Mucosa of descending colon (tissue), 3 donors: ENCODE data around the gene CCDC170. TPM values are rescaled to one million over a fixed set of nuclear protein-coding genes. Genes with fewer than 3 reads are reported as not detected.

ENCODE experiments used
- ATAC-seq: fragments of 200-7000 bp; cut with Tn5 transposase; one replicate; pipeline ENCODE4 v1.9.1; 2020; ENCODE audit warnings: mild to moderate bottlenecking, moderate library complexity
- DNase-seq, 3 donors: peaks; one replicate each; pipeline ENCODE4 v3.0.0-alpha.2; 2020
- H3K36me3 ChIP-seq: fragments of 200-600 bp; one replicate; pipeline ENCODE4 v1.8.0; 2021; ENCODE audit warnings: low read depth, mild to moderate bottlenecking
- H3K4me1 ChIP-seq: fragments of 200-600 bp; one replicate; pipeline ENCODE4 v1.8.0; 2021; ENCODE audit warnings: low read depth, mild to moderate bottlenecking
- H3K4me3 ChIP-seq: fragments of 200-600 bp; one replicate; pipeline ENCODE4 v1.8.0; 2021; ENCODE audit warnings: mild to moderate bottlenecking
- H3K9me3 ChIP-seq: fragments of 200-600 bp; one replicate; pipeline ENCODE4 v1.8.0; 2021; ENCODE audit warnings: mild to moderate bottlenecking
- intact Hi-C, 2 donors: fragments of 100-400 bp; cut with DNase I in 1 of 2; cut with micrococcal nuclease in 1 of 2; formaldehyde crosslinking; loops; one replicate each; pipeline versions ENCODE4 v1.11.0 to v1.11.1; 2022; cut with DNase I, micrococcal nuclease
- total RNA-seq, 3 donors: library from RNA; stranded (reverse); fragmentation: NEBNext Ultra II Directional in 2 of 3; extraction: Animal tissue kit (Norgen Biotek cat#: 25700) in 2 of 3; gene quantifications; one replicate each; pipeline versions ENCODE4 v1.2.1 to v1.2.4, GENCODE V29; 2021 to 2023
- TF ChIP-seq, protein P1 (sequence below): fragments of 200-600 bp; IDR thresholded peaks from one replicate; pipeline ENCODE4 v1.8.0; 2022; ENCODE audit warnings: antibody characterized with exemption, mild to moderate bottlenecking
- donor health status: DM: no; HTN: no; CAD: no; lungs with moderate emphysema.
- donor health status: DM: no; HTN: no; CAD: no.
- donor health status: DM: no; HTN: yes; CAD: no.

CCDC170 gene
- total RNA-seq, 3 donors from 2014 or later = 0.87 to 2.7 (median 1.7) TPM

DNA sequence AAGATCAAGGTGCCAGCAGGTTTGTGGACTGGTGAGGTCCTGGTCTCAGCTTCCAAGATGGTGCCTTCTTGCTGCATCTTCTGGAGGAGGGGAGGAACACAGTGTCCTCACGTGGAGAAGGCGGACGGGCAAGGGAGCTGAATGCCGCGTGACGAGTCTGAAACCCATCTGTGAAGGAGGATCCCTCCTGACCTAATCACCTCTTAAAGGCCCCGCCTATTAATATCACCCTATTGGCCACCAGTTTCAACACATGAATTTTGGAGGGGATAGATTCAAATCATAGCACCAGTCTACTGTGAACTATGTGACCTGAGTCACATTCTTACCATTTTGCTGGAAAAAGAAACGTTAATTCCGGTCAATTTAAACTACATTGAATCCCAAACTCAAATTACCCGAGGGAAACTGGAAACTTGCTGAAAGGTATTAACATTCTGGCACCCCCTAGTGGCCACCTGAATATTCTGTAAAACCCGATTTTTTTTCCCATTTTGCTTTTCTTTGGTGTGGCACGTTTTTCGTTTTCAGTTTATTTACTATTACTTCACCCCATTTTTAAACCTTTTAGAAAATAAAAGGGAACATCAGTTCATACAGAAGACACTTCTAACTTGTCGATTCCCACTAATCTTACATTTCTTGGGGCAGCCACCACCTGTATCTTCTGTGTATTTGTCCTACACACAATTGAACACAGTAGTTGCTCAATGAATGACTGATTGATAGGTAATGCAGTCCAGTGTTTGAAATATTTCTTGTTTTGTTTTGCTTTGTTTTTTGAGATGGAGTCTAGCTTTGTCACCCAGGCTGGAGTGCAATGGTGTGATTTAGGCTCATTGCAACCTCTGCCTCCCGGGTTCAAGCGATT lies 17.9 kb upstream of the CCDC170 start:
- ATAC-seq = peak; percentile 38

DNA sequence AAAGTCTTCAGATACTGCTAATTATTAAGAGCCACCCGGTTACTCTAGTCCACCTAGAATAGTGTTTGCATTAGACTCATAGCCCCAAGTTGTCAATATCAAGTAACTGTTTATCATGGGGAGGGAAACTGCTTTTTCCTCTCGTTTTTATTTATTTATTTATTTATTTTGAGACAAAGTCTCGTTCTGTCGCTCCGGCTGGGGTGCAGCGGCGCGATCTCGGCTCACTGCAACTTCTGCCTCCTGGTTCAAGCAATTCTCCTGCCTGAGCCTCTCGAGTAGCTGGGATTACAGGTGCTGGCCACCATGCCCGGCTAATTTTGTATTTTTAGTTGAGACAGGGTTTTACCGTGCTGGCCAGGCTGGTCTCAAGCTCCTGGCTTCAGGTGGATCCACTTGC lies 16.1 kb upstream of the CCDC170 start:
- Histone ChIP-seq H3K4me1 (no peaks in the 10 kb centered on the region), H3K4me3 (no peak overlapping the region), H3K36me3 (no peaks in the 10 kb centered on the region), H3K9me3 (no peaks in the 10 kb centered on the region)
- TF ChIP-seq, protein P1, sequence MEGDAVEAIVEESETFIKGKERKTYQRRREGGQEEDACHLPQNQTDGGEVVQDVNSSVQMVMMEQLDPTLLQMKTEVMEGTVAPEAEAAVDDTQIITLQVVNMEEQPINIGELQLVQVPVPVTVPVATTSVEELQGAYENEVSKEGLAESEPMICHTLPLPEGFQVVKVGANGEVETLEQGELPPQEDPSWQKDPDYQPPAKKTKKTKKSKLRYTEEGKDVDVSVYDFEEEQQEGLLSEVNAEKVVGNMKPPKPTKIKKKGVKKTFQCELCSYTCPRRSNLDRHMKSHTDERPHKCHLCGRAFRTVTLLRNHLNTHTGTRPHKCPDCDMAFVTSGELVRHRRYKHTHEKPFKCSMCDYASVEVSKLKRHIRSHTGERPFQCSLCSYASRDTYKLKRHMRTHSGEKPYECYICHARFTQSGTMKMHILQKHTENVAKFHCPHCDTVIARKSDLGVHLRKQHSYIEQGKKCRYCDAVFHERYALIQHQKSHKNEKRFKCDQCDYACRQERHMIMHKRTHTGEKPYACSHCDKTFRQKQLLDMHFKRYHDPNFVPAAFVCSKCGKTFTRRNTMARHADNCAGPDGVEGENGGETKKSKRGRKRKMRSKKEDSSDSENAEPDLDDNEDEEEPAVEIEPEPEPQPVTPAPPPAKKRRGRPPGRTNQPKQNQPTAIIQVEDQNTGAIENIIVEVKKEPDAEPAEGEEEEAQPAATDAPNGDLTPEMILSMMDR = no peak
- intact Hi-C loops = no loop called here
- DNase-seq (no peak), ATAC-seq (no peak)

More for the DNA sequence above, 17.9 kb upstream of the CCDC170 start:
- TF ChIP-seq, protein P1 = peak; percentile 61
- Histone ChIP-seq H3K9me3 (no peaks in the 10 kb centered on the region), H3K36me3 (no peaks in the 10 kb centered on the region), H3K4me3 (no peak overlapping the region), H3K4me1 (no peaks in the 10 kb centered on the region)
- peak in 1 of 3 donors; percentile 71 for DNase-seq
- intact Hi-C loops = no loop called here

DNA sequence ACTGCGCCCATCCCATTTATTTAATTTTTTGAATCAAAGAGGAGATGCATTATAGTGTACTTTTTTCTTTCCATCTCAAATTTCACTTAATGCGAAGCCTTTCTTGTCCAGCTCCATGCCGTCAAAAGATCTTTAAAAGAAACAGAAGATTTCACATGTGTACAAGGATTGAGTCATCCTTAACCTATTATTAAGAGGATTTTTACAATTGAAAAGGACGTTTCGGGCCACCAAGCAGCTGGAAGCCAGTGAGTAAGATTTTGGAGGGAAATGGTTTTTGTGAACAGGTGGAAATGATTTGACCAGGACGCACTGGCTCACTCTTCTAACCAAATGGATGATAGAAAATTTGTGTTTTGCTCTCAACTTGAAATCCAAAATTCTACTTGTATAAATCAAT lies 15.1 kb upstream of the CCDC170 start:
- TF ChIP-seq, protein P1 = no peak
- H3K4me1 ChIP-seq = no peaks in the 10 kb centered on the region
- no peaks in the 10 kb centered on the region for H3K9me3 ChIP-seq
- H3K4me3 ChIP-seq = no peak overlapping the region
- ATAC-seq (no peak), DNase-seq (no peak)
- intact Hi-C loops = no loop called here
- H3K36me3 ChIP-seq = no peaks in the 10 kb centered on the region

DNA sequence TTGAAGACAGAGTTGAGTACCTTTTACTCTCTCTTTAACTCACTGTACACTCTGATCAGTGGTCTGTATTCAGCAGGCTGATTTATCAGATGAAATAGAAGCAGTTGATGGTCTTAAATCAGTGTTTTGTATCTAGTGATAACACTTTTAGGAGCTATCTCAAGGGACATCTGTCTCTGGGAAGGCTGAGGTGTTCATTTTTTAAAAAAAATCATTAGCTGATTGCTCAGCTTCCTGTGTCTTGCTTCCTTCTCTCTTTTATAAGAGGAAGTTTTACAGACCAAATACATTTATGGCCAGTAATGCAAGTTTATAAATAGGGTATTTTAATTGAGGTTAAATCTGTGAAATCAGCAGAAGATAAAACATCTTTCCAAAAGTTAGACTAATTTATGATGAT lies 12.0 kb upstream of the CCDC170 start:
- intact Hi-C loops = no loop called here
- H3K9me3 ChIP-seq = no peaks in the 10 kb centered on the region
- H3K4me1 ChIP-seq = no peaks in the 10 kb centered on the region
- H3K36me3 ChIP-seq = no peaks in the 10 kb centered on the region
- no peak for ATAC-seq
- no peak overlapping the region for H3K4me3 ChIP-seq
- DNase-seq = no peak
- TF ChIP-seq, protein P1 = no peak

DNA sequence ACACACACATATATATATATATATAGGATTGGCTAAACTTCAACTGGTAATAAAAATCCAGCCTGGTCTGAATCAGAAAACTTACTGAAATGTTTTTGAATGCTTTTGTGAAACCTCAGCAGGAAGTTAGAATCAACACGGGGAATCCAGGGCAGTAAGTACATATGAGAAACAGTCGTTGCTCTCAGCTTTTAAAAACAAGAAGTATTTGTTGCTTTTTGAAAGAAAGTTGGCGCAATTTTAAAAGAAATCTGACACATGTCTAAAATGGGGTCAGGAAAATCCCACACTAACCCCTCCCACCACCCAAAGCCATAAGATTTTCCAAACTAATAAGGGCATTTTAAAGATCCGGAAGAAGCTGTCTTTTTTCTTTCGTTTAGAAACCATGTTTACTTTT lies 11.5 kb upstream of the CCDC170 start:
- no peaks in the 10 kb centered on the region for H3K36me3 ChIP-seq
- intact Hi-C loops = no loop called here
- no peak for ATAC-seq
- H3K9me3 ChIP-seq = no peaks in the 10 kb centered on the region
- H3K4me1 ChIP-seq = no peaks in the 10 kb centered on the region
- DNase-seq = no peak
- H3K4me3 ChIP-seq = no peak overlapping the region
- TF ChIP-seq, protein P1 = no peak
